Activated T-cell treated with anti-CD3 and anti-CD28 coated beads for 4 hours (primary cell): ENCODE results near the gene KRT72.
"Not testable (repeated sequence)": the region's sequence is repeated elsewhere in the genome, so short reads cannot be mapped to it uniquely, and the experiment has no call there.

Experiments used
- DNase-seq: peaks from one replicate; pipeline ENCODE4 v3.0.0-alpha.2; 2020

Gene KRT72

GRCh38 chr12:52606096-52606495, 4.8 kb upstream of the KRT72 start:
- no peak for DNase-seq

DNA sequence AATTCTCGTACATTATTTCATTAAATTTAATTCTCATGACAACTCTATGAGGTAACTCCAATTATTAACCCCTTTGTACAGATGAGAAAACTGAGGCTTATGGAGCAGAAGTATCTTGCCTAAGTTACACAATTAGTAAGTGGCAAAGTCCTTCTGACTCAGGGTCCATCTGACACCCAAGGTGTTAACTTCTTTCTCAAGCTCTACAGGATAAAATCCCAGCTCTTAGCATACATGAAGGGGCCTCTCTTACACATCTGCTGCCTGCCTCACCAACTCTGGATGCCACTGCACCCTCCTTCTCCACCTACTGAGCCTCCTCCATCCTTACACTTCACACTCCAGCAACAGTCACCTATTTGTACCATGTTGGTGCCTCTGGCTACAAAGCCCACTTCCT, 4.3 kb upstream of the KRT72 start:
- DNase-seq, result no peak

DNA sequence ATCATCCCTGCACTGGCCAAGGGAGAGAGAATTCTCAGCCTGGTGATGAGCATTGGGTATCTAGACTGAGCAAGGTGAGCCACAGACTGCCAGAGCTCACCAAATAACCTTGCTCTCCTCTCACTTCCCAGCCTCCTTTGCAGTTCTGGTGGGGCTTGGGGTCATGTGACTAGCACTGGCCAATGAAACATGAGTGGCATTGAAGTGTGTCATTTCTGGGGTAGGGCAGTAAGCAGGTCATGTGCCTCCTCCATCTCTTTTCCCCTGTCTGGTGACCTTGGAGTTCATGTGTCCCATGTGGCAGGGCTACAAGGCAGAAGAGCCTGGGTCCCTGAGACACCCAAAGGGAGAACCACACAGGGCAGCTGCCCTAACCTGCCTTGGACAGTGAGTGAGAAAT, 3.6 kb upstream of the KRT72 start:
- DNase-seq, result no peak

GRCh38 chr12:52603314-52603713, 2.1 kb upstream of the KRT72 start:
- DNase-seq, result peak; percentile 17

DNA sequence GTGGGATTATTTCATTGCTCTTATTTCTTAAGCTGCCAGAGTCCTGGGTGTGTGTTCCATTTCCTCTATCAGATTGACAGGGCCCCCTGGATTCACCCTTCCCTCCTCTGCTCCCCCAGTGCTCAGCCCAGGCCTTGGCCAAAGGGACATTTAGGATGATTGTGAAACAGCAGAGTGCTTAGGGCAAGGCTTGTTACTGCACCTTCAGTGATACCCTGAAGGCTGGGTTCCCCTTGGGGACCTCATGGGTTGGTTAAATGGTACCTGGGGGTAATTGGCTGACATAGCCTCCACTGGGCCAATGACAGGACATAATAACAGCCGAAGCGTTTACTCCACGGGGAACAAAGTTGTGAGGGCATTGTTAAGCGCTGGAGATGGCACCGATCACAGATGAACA, 1.3 kb upstream of the KRT72 start:
- no peak for DNase-seq

- DNase-seq, result no peak
Observed at GRCh38 chr12:52601671-52602070, 408 bp upstream of the KRT72 start.

GRCh38 chr12:52600475-52600874, 788 bp downstream of the KRT72 start:
- DNase-seq, result no peak

GRCh38 chr12:52600071-52600470, 1.2 kb downstream of the KRT72 start:
- DNase-seq, result no peak

- no peak for DNase-seq
Observed at GRCh38 chr12:52598966-52599365, 2.3 kb downstream of the KRT72 start.

GRCh38 chr12:52594237-52594636, 7.0 kb downstream of the KRT72 start:
- not testable (repeated sequence) for DNase-seq

- no peak for DNase-seq
Observed at GRCh38 chr12:52591521-52591920, 9.7 kb downstream of the KRT72 start.

- no peak for DNase-seq
Observed at GRCh38 chr12:52590021-52590420, 11.2 kb downstream of the KRT72 start.

- no peak for DNase-seq
Observed at GRCh38 chr12:52587563-52587962, 13.7 kb downstream of the KRT72 start.

- DNase-seq, result peak; percentile 14
Observed at GRCh38 chr12:52585946-52586345, 15.3 kb downstream of the KRT72 start.

GRCh38 chr12:52585066-52585465, 16.2 kb downstream of the KRT72 start:
- no peak for DNase-seq

GRCh38 chr12:52584156-52584682, 17.0 kb downstream of the KRT72 start:
- DNase-seq, result no peak

DNA sequence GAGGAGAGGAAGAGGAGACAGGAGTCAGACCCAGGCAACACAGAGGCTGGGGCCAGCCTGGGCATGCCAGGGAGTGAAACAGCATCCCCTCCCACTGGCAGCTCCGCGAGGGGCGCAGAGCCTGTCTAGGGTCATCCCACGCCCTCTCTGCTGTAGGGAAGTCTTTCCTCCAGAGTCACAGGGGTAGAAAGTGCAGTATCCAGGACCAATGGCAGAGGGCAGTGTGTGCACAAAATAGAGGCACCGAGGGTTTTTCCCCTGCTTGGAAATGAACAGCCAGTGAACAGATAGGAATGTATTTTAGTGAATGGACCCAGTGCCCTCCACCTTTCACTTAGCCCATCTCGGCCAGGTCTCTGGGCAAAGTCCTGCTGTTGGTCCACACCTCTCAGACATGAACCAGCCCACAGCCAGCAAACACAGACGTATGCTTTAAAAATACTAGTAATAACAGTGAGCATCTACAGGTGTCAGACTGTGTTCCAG, 18.2 kb downstream of the KRT72 start:
- peak; percentile 57 for DNase-seq

- no peak for DNase-seq
Observed at GRCh38 chr12:52582486-52582885, 18.8 kb downstream of the KRT72 start.

- no peak for DNase-seq
Observed at GRCh38 chr12:52581481-52581880, 19.8 kb downstream of the KRT72 start.

- DNase-seq, result no peak
Observed at GRCh38 chr12:52581066-52581465, 20.2 kb downstream of the KRT72 start.

DNA sequence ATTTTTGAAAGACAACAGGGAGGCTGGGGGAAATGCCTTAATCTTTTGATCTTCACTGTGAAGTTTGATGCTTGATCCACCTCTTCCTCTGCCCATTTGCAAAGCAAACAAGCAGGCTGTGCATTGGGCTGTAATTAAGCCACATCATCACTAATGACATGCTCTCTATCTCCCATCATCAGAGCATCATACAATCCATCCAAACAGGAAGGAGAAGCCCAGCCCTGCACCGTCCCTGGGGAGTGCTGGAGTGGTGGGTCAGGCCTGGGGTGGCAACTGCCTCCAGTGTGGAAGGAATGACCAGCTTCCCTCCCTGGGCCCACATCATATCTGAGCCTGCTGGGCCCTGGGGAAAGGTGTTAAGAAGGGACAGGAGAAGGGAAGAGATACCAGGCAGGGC, 20.8 kb downstream of the KRT72 start:
- DNase-seq, result no peak

- DNase-seq, result no peak
Observed at GRCh38 chr12:52579468-52580465, 21.5 kb downstream of the KRT72 start.

GRCh38 chr12:52578469-52578868, 22.8 kb downstream of the KRT72 start:
- no peak for DNase-seq

DNA sequence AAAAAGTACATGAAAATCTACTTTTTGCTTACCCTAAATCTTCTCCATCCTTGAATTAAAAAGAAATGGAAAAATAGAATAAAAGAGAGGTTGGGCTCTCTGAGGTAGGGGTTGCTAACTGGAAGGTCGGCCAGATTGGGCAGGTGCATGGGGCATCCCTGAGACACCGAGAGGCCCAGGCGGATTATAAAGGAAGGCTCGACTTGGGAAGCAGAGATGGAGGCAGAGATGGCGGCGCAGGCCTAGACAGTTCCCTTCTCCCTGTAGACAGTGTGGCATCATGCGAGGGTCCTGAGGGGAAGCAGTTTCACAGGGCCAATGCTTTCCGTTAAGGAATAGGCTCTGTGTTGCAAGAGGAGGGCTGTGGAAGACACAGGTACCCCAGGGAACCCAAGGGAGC, 23.9 kb downstream of the KRT72 start:
- no peak for DNase-seq
